H1 (cell line): ENCODE measurements around the gene TGFA. TPM values are rescaled to one million over a fixed set of nuclear protein-coding genes. Genes with fewer than 3 reads are reported as not detected.

Source experiments
- CTCF ChIA-PET: fragments of 300-600 bp; sonication (Branson Sonifier 250); formaldehyde crosslinking; loops from one replicate; lab custom pipeline; 2021; ENCODE audit not compliant: partially characterized antibody; lab: Charles Lee
- POLR2A ChIA-PET: fragments of 300-600 bp; sonication (Branson Sonifier 250); formaldehyde crosslinking; loops from one replicate; lab custom pipeline; 2021; ENCODE audit warnings: inconsistent platforms; ENCODE audit not compliant: partially characterized antibody; lab: Charles Lee
- DNase-seq, 2 experiments: peaks; one replicate each; pipeline versions ENCODE4 v3.0.0 to v3.0.0-alpha.2; 2010 to 2022; ENCODE audit warnings: low spot score in 2 of 2, low read depth in 1 of 2, mixed read lengths in 1 of 2
- FAIRE-seq: peaks from 2 replicates; lab custom pipeline; 2011; peaks lifted over from hg19 to GRCh38; lab: Jason Lieb, UNC
- H2AFZ ChIP-seq: 2 replicates; pipeline ENCODE4 v1.8.1; 2012; ENCODE audit warnings: low read length, inconsistent platforms
- H2AK5ac ChIP-seq: 2 replicates; pipeline ENCODE4 v1.6.1; 2013; ENCODE audit warnings: low read depth, low read length
- H2BK120ac ChIP-seq: replicated peaks from 2 replicates; pipeline ENCODE3; 2013; ENCODE audit warnings: low read depth, low read length, inconsistent platforms
- H2BK12ac ChIP-seq: 2 replicates; pipeline ENCODE4 v1.6.1; 2013; ENCODE audit warnings: low read depth, low read length
- H2BK15ac ChIP-seq: 2 replicates; pipeline ENCODE4 v1.6.1; 2013; ENCODE audit warnings: low read length
- H2BK20ac ChIP-seq: 2 replicates; pipeline ENCODE4 v1.6.1; 2013; ENCODE audit warnings: low read length
- H2BK5ac ChIP-seq: 2 replicates; pipeline ENCODE4 v1.6.1; 2013; ENCODE audit warnings: low read depth, low read length
- H3K14ac ChIP-seq: 2 replicates; pipeline ENCODE4 v1.6.1; 2013; ENCODE audit warnings: inconsistent platforms; ENCODE audit not compliant: insufficient read length
- H3K18ac ChIP-seq: 2 replicates; pipeline ENCODE4 v1.6.1; 2013; ENCODE audit warnings: low read length; ENCODE audit errors: extremely low read depth
- H3K23ac ChIP-seq: 2 replicates; pipeline ENCODE4 v1.6.1; 2013; ENCODE audit warnings: inconsistent platforms; ENCODE audit not compliant: insufficient read length
- H3K23me2 ChIP-seq: 2 replicates; pipeline ENCODE4 v1.6.1; 2013; ENCODE audit warnings: low read depth, low read length
- H3K27ac ChIP-seq: 2 replicates; pipeline ENCODE4 v1.6.1; 2011; ENCODE audit warnings: low read depth, low read length, inconsistent platforms
- H3K27me3 ChIP-seq, 4 experiments: replicated peaks in 1 of 4; 1 replicate in 1 of 4; 2 replicates in 3 of 4; pipeline versions ENCODE4 v1.6.1 to v1.8.1; 2011 to 2013; ENCODE audit warnings: low read length in 3 of 4, mild to moderate bottlenecking in 3 of 4, inconsistent platforms in 2 of 4, mixed read lengths in 2 of 4, moderate library complexity in 1 of 4; ENCODE audit not compliant: control insufficient read depth in 3 of 4, insufficient read depth in 3 of 4; ENCODE audit errors: extremely low read depth in 1 of 4
- H3K36me3 ChIP-seq, 4 experiments: 2 replicates each; pipeline versions ENCODE4 v1.6.1 to v1.8.1; 2011 to 2013; ENCODE audit warnings: mild to moderate bottlenecking in 4 of 4, low read length in 3 of 4, moderate library complexity in 2 of 4, control low read depth in 1 of 4, inconsistent platforms in 1 of 4; ENCODE audit not compliant: insufficient read depth in 4 of 4, control insufficient read depth in 2 of 4
- H3K4ac ChIP-seq: replicated peaks from 2 replicates; pipeline ENCODE3; 2013; ENCODE audit warnings: low read length, low read depth, mixed read lengths, inconsistent platforms; ENCODE audit not compliant: insufficient read length
- H3K4me1 ChIP-seq, 4 experiments: replicated peaks in 1 of 4; 1 replicate in 1 of 4; 2 replicates in 3 of 4; pipeline versions ENCODE4 v1.6.1 to v1.8.1; 2011 to 2013; ENCODE audit warnings: low read length in 3 of 4, inconsistent platforms in 2 of 4, mixed read lengths in 1 of 4; ENCODE audit not compliant: insufficient read depth in 4 of 4, control insufficient read depth in 3 of 4
- H3K4me2 ChIP-seq, 2 experiments: 2 replicates each; pipeline versions ENCODE4 v1.6.1 to v1.8.1; 2011 to 2013; ENCODE audit warnings: low read depth in 2 of 2, low read length in 2 of 2, control low read depth in 1 of 2, inconsistent platforms in 1 of 2, mild to moderate bottlenecking in 1 of 2; ENCODE audit not compliant: insufficient read depth in 1 of 2
- H3K4me3 ChIP-seq, 4 experiments: fragments of 200-600, 300-600 bp in 1 of 4; sonication (generic), shearing (Covaris generic), sonication (Bioruptor Twin) in 1 of 4; 2 replicates each; pipeline versions ENCODE4 v1.5.1 to v1.8.1; 2011 to 2016; ENCODE audit warnings: low read length in 4 of 4, low read depth in 3 of 4, control low read depth in 2 of 4, inconsistent platforms in 2 of 4, mild to moderate bottlenecking in 2 of 4, mixed read lengths in 1 of 4, moderate library complexity in 1 of 4; ENCODE audit not compliant: insufficient read depth in 2 of 4; ENCODE audit errors: extremely low read depth in 1 of 4
- H3K56ac ChIP-seq: replicated peaks from 2 replicates; pipeline ENCODE3; 2013; ENCODE audit warnings: low read depth, mild to moderate bottlenecking, mixed read lengths, low read length, inconsistent platforms; ENCODE audit not compliant: insufficient read length
- H3K79me1 ChIP-seq: 2 replicates; pipeline ENCODE4 v1.6.1; 2013; ENCODE audit warnings: low read depth, low read length, control low read depth
- H3K79me2 ChIP-seq, 2 experiments: 2 replicates each; pipeline versions ENCODE4 v1.6.1 to v1.8.1; 2012 to 2013; ENCODE audit warnings: low read length in 2 of 2, mild to moderate bottlenecking in 2 of 2, inconsistent platforms in 1 of 2; ENCODE audit not compliant: insufficient read depth in 2 of 2, control insufficient read depth in 1 of 2
- H3K9ac ChIP-seq, 4 experiments: replicated peaks in 1 of 4; 1 replicate in 1 of 4; 2 replicates in 3 of 4; pipeline versions ENCODE4 v1.6.1 to v1.8.1; 2011 to 2013; ENCODE audit warnings: low read depth in 3 of 4, low read length in 3 of 4, control low read depth in 2 of 4, mild to moderate bottlenecking in 2 of 4, moderate library complexity in 2 of 4, inconsistent platforms in 1 of 4; ENCODE audit errors: extremely low read depth in 1 of 4
- H3K9me3 ChIP-seq, 2 experiments: 2 replicates each; pipeline versions ENCODE4 v1.6.1 to v1.8.1; 2012 to 2013; ENCODE audit warnings: mild to moderate bottlenecking in 2 of 2, moderate library complexity in 2 of 2, control low read depth in 1 of 2, inconsistent platforms in 1 of 2, low read depth in 1 of 2, low read length in 1 of 2, mixed read lengths in 1 of 2; ENCODE audit not compliant: insufficient read depth in 2 of 2
- H4K20me1 ChIP-seq, 2 experiments: replicated peaks in 1 of 2; 2 replicates each; pipeline versions ENCODE3 to v1.8.1; 2011 to 2013; ENCODE audit warnings: inconsistent platforms in 2 of 2, low read length in 2 of 2, mild to moderate bottlenecking in 1 of 2; ENCODE audit not compliant: insufficient read depth in 2 of 2, control insufficient read depth in 1 of 2
- H4K5ac ChIP-seq: 2 replicates; pipeline ENCODE4 v1.6.1; 2013; ENCODE audit warnings: low read length, low read depth, mixed read lengths, inconsistent platforms; ENCODE audit not compliant: insufficient read length
- H4K8ac ChIP-seq: 2 replicates; pipeline ENCODE4 v1.8.0; 2013; ENCODE audit warnings: mild to moderate bottlenecking, moderate library complexity, low read length, inconsistent platforms; ENCODE audit not compliant: insufficient read depth; ENCODE audit errors: extremely low read depth
- H4K91ac ChIP-seq: replicated peaks from 2 replicates; pipeline ENCODE3; 2013; ENCODE audit warnings: low read length, mixed read lengths, inconsistent platforms; ENCODE audit not compliant: insufficient read length
- BACH1 ChIP-seq: IDR thresholded peaks from 2 replicates; pipeline ENCODE4 v1.6.1; 2012; ENCODE audit warnings: low read length, improper control_type of control experiment
- CBX5 ChIP-seq: fragments of 300-800, 300-1000 bp; sonication (generic); IDR thresholded peaks from 2 replicates; pipeline ENCODE4 v1.7.1; 2016; ENCODE audit warnings: antibody characterized with exemption, low read length, low read depth
- CBX8 ChIP-seq: fragments of 300-800, 300-1000 bp; sonication (generic); IDR thresholded peaks from 2 replicates; pipeline ENCODE4 v1.7.1; 2016; ENCODE audit warnings: low read depth, low read length, borderline replicate concordance
- CHD1 ChIP-seq: IDR thresholded peaks from 2 replicates; pipeline ENCODE4 v1.6.1; 2012; ENCODE audit warnings: low read depth, low read length, improper control_type of control experiment
- CHD2 ChIP-seq: IDR thresholded peaks from 2 replicates; pipeline ENCODE4 v1.6.1; 2012; ENCODE audit warnings: low read length, improper control_type of control experiment
- EGR1 ChIP-seq: IDR thresholded peaks from 2 replicates; pipeline ENCODE4 v1.6.1; 2011; ENCODE audit warnings: low read depth, low read length, borderline replicate concordance
- GTF2F1 ChIP-seq: IDR thresholded peaks from 2 replicates; pipeline ENCODE4 v1.6.1; 2012; ENCODE audit warnings: low read depth, low read length, improper control_type of control experiment, borderline replicate concordance
- HDAC6 ChIP-seq: IDR thresholded peaks from one replicate; pipeline ENCODE4 v1.7.1; 2012; ENCODE audit warnings: low read depth, mild to moderate bottlenecking, inconsistent platforms, low read length, moderate library complexity
- KDM5A ChIP-seq: fragments of 200-600 bp; IDR thresholded peaks from 2 replicates; pipeline ENCODE4 v1.7.1; 2012; ENCODE audit warnings: mild to moderate bottlenecking, low read length, inconsistent platforms, mixed read lengths
- MAX ChIP-seq: IDR thresholded peaks from 2 replicates; pipeline ENCODE4 v1.6.1; 2012; ENCODE audit warnings: inconsistent platforms
- POLR2A ChIP-seq, 2 experiments: IDR thresholded peaks; 1 replicate in 1 of 2; 2 replicates in 1 of 2; pipeline ENCODE4 v1.6.1; 2011; ENCODE audit warnings: low read depth in 2 of 2, low read length in 2 of 2, mild to moderate bottlenecking in 2 of 2; ENCODE audit errors: control extremely low read depth in 1 of 2
- POLR2AphosphoS5 ChIP-seq: IDR thresholded peaks from 2 replicates; pipeline ENCODE4 v1.6.1; 2011; ENCODE audit warnings: low read depth, low read length
- SIN3A ChIP-seq, 2 experiments: IDR thresholded peaks in 1 of 2; conservative IDR thresholded peaks in 1 of 2; 2 replicates each; pipeline ENCODE4 v1.6.1; 2011 to 2012; ENCODE audit warnings: low read length in 2 of 2, improper control_type of control experiment in 1 of 2, low read depth in 1 of 2, mild to moderate bottlenecking in 1 of 2
- TEAD4 ChIP-seq: IDR thresholded peaks from 2 replicates; pipeline ENCODE4 v1.6.1; 2012; ENCODE audit warnings: low read depth, low read length, inconsistent platforms, mixed read lengths
- ZNF274 ChIP-seq: IDR thresholded peaks from 2 replicates; pipeline ENCODE4 v1.7.0; 2012; ENCODE audit warnings: low read length, borderline replicate concordance; ENCODE audit errors: extremely low read depth
- polyA plus RNA-seq, 7 experiments: library from polyadenylated mRNA; depleted of rRNA in 3 of 7; stranded (reverse) in 5 of 7; unstranded in 2 of 7; fragments of >200 nt in 5 of 7; fragments of 200-250 nt in 2 of 7; gene quantifications; 1 replicate in 5 of 7; 2 replicates in 1 of 7; 4 replicates in 1 of 7; pipeline versions ENCODE4 v1.2.1 to v1.2.3, GENCODE V29; 2011 to 2013; ENCODE audit warnings: missing spikeins in 2 of 7, mixed read lengths in 2 of 7
- total RNA-seq: library from RNA; stranded (reverse); fragmentation: NEBNext Ultra II Directional; extraction: Animal tissue kit (Norgen Biotek cat#: 25700); gene quantifications from 2 replicates; pipeline ENCODE4 v1.2.1, GENCODE V29; 2021
- TF ChIP-seq, protein P1 (sequence below): IDR thresholded peaks from 2 replicates; pipeline ENCODE4 v1.6.1; 2012; ENCODE audit warnings: inconsistent platforms

The TGFA gene
- total and polyA plus RNA-seq, 2 of the 8 experiments (the other 6 are each of a cell fraction or from before 2014, with no cell fraction given) = 1.8 to 3.7 TPM

- no peak overlapping the region for H3K4ac ChIP-seq
- TF ChIP-seq ZNF274 (no peak), EGR1 (no peak), KDM5A (no peak), SIN3A (conservative IDR thresholded peaks at IDR 0.05 in 1 of 2, IDR thresholded peaks at IDR 0.05 in 1 of 2; ENCODE audit: low read depth in 1 of 2, low read length in 2 of 2) (no peak), GTF2F1 (no peak), POLR2AphosphoS5 (no peak), TEAD4 (no peak), MAX (no peak), HDAC6 (no peak), CHD2 (no peak), CHD1 (no peak), BACH1 (no peak), CBX8 (no peak), CBX5 (no peak), POLR2A (IDR thresholded peaks at IDR 0.05; ENCODE audit: control extremely low read depth in 1 of 2, low read depth in 2 of 2, low read length in 2 of 2) (no peak)
- TF ChIP-seq, protein P1, sequence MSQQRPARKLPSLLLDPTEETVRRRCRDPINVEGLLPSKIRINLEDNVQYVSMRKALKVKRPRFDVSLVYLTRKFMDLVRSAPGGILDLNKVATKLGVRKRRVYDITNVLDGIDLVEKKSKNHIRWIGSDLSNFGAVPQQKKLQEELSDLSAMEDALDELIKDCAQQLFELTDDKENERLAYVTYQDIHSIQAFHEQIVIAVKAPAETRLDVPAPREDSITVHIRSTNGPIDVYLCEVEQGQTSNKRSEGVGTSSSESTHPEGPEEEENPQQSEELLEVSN = no peak
These were observed 71.2 kb downstream of the TGFA start for GRCh38 chr2:70482401-70482800.

More at GRCh38 chr2:70482401-70482800, 71.2 kb downstream of the TGFA start:
- no peak overlapping the region for H2BK120ac ChIP-seq
- no peaks in the 10 kb centered on the region for H3K36me3 ChIP-seq
- no peak overlapping the region for H3K27ac ChIP-seq
- H4K8ac ChIP-seq = no peak overlapping the region
- H3K56ac ChIP-seq = no peak overlapping the region
- H2BK5ac ChIP-seq = no peak overlapping the region
- no peak overlapping the region for H3K14ac ChIP-seq
- no peak overlapping the region for H3K4me3 ChIP-seq
- no peak overlapping the region for H4K91ac ChIP-seq
- DNase-seq = no peak
- H3K4me2 ChIP-seq = no peak overlapping the region
- H2BK15ac ChIP-seq = no peak overlapping the region
- no peak overlapping the region for H2BK20ac ChIP-seq
- CTCF ChIA-PET = interaction anchor here (0.6 to 1.1 kb wide), 4 partner anchors 37 to 1122 kb away, joined by 3 read pairs; no protein-coding TSS in a partner anchor
- peaks cover 3% of the 10 kb centered on the region in 2 experiments; a peak in 2 of 4 replicates for H3K9me3 ChIP-seq
- no peaks in the 10 kb centered on the region; a peak in 2 of 7 replicates for H3K27me3 ChIP-seq
- H2BK12ac ChIP-seq = no peak overlapping the region
- no peaks in the 10 kb centered on the region for H4K20me1 ChIP-seq
- H3K79me2 ChIP-seq = no peaks in the 10 kb centered on the region
- H2AK5ac ChIP-seq = no peak overlapping the region
- H3K23ac ChIP-seq = no peak overlapping the region
- no peaks in the 10 kb centered on the region for H3K79me1 ChIP-seq
- no peaks in the 10 kb centered on the region for H3K23me2 ChIP-seq
- H3K9ac ChIP-seq = no peak overlapping the region
- H3K4me1 ChIP-seq = peaks cover 0 to 1% (median 0%) of the 10 kb centered on the region in 4 experiments; a peak in 3 of 7 replicates
- no peak overlapping the region for H2AFZ ChIP-seq
- H3K18ac ChIP-seq = no peak overlapping the region
- FAIRE-seq = no peak
- POLR2A ChIA-PET = interaction anchor here (0.7 kb wide), 1 partner anchor 14 kb away, joined by 3 read pairs; no protein-coding TSS in a partner anchor
- H4K5ac ChIP-seq = no peak overlapping the region
